GM08714 (cell line): Measurements from ENCODE around the gene VEPH1.

ENCODE experiments used
- H3K4me3 ChIP-seq: fragments of 200-500 bp; sonication (Bioruptor generic); 2 replicates; pipeline ENCODE4 v1.5.1; 2014; ENCODE audit warnings: mild to moderate bottlenecking, low read length, inconsistent platforms
- ZNF274 ChIP-seq: IDR thresholded peaks from 2 replicates; pipeline ENCODE4 v1.6.1; 2012; ENCODE audit warnings: mild to moderate bottlenecking, low read depth, low read length

The VEPH1 gene

DNA sequence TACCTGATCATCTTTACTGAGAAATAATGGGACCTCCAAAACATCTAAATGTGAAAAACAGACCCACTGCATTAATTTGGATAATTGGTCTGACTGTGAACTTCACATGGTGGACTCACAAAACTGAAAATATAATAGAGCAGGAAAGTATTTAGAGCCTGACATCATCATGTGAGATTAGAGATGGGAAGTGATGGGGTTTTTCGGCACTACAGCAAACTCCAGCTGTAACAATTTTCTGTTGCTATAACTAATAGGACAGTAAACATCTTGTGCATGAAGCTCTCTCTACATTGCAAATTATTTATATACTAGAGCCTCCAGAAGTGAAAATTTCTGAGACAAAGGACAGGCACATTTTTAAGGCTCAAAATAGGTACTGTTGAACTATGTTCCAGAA lies 32.2 kb downstream of the VEPH1 start:
- no peak overlapping the region for H3K4me3 ChIP-seq
- TF ChIP-seq ZNF274: no peak

DNA sequence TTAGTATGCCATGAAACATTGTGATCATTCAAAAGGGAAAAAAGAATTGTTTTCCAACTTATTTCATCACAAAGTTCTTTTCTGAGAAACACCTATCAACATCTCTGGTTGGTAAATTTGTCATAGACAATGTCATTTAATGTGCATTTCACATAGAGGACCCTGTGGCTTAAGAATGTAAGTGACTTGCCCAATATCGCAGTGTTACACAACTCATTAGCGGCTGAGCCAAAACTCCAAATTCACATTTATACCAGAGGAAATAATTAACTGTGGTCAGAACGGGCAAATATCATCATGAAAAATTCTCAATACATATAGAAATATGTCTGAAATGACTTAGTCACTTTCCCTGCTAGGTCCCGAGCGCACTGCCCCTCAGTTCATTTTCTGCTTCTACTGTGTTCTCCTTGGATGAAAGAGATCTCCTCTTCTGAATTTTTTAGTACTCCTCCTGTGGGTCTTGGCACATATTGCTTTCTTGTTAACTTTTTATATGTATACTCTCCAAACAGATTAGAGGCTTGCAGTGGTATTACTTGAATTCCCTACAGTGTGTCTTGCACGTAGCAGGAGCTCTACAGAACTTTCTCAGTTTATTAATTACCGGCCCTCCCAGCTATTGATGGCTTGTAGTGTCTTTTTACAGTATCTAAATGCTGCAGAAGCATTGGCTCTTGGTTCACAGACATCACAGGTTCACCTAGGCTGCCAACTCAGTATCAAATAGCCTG lies 33.5 kb downstream of the VEPH1 start:
- no peak overlapping the region for H3K4me3 ChIP-seq
- TF ChIP-seq ZNF274: no peak

DNA sequence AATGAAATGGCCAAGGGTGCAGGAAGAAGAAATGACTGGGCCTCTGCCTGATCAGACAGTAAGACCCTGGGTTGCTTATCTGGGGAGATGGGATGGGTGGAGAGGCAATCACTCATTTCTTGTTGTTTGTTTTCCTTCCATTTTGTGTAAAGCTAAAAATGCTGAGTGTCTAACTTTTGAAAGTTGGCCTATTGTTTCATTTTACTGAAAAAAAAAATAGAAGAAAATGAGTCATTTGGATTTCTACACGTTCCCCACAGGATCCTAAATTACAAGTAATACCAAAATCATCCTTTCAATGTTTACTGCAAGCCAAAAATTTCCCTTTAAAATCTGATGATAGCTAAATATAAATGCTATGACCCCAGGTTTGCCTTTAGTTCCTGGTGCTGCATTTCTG lies 36.0 kb downstream of the VEPH1 start:
- no peak for TF ChIP-seq ZNF274
- H3K4me3 ChIP-seq: no peak overlapping the region

DNA sequence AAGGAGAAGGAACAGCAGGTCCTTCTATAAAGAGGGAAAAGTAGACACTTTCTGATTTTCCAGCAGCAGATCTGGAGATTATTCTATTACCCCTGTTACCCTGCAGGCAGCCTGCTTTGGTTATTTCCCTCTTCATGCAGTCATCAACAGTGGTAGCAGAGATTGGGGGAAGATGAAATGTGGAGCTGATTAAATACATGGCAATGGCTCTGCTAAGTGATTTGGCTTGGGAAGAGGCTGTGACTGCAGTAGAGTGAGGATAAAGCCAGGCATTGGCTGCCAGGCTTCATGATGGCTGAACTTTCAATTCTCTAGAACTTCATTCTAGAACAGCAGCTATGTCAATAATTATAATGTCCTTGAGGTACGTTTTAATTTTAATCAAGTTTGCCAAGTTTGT lies 37.5 kb downstream of the VEPH1 start:
- no peak overlapping the region for H3K4me3 ChIP-seq
- no peak for TF ChIP-seq ZNF274

DNA sequence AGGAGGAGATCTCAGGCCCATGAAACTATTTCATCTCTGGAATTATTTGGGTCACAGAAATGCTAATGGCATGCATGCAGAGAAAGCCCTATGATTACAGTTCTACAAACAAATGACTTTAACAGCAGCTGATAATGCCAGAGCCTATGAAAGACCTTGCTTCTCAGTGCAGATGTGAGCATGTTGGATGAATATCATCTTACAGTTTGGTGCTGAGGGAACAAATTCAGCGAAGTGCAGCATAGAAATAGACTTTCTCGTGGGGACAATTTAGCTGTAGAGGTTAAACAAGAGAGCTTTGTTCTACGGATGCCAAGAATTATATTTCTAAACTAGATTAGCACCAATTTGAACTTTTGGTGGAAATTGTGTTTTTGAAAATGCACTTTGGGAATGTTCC lies 38.9 kb downstream of the VEPH1 start:
- H3K4me3 ChIP-seq: no peak overlapping the region
- TF ChIP-seq ZNF274: no peak

DNA sequence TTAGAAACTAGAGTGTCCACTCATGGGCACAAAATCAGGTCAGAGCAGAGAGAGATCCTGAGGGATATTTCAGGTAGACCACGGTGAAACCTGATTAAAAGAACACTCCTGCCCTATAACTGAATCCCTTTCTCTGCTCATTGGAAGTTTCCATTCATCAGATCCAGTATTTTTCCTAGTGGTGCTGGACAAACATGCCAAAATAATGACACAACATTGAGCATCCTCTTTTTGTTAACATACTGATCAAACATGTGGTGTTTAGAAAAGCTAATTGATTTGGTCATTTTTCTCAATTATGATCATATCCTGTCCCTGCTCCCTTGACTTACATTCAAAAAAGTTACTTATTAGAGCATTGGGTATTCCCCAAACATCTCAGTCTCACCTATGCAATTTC lies 39.4 kb downstream of the VEPH1 start:
- no peak for TF ChIP-seq ZNF274
- H3K4me3 ChIP-seq: no peak overlapping the region

DNA sequence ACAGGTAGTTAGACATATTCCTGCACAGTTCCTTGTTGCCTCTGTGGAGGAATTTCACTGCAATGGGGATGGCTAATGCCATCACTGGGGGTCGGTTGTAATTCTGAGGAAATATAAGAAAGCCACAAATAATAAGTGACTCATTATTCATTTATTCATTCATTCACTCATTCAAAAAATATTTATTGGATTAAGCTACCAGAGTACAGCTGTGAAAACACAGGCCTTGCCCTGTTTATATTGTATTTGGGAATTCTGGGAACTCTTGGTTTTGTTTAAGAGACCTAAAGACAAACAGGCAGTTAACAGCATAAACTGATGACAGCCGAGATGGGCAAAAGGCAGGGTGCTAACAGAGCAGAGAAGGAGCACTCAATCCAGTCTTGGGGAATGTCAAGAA lies 43.0 kb downstream of the VEPH1 start:
- no peak overlapping the region for H3K4me3 ChIP-seq
- TF ChIP-seq ZNF274: no peak

DNA sequence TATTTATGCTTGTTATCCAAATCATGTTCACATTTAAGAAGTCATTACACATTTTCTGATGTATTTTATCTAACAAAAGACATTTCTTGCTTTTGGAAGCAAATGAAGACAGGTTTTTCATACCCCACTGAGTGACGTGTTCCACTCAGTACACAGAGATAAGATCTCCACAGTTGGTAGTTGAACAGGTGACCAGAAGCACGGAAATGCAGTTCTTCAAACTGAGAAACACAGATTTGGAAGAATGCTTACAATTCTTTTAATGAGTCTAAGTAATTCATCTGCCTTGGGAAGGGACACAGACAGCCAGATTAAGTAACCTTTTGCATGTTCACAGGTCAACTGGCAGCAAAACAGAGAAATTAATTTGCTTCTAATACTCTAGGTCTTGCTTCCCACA lies 43.5 kb downstream of the VEPH1 start:
- no peak for TF ChIP-seq ZNF274
- H3K4me3 ChIP-seq: no peak overlapping the region

DNA sequence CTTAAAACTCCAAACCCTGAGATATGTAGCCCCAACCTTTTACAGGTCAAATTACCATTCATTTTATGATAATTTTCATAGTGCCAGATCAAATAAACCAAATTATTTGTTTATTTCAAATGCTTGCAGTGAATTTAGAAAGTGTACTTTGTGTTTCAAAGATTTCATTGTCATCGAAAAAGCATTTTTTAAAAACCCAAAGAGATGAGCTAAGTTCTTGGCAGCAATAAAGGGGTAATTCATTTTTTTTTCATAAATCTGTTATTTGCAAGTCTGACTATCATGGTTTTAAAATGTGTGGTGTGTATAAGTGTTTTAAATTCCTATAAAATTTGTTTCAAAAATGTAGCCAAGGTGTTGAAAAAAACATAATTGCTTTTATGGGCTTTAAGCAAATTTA lies 49.4 kb downstream of the VEPH1 start:
- TF ChIP-seq ZNF274: no peak
- no peak overlapping the region for H3K4me3 ChIP-seq

DNA sequence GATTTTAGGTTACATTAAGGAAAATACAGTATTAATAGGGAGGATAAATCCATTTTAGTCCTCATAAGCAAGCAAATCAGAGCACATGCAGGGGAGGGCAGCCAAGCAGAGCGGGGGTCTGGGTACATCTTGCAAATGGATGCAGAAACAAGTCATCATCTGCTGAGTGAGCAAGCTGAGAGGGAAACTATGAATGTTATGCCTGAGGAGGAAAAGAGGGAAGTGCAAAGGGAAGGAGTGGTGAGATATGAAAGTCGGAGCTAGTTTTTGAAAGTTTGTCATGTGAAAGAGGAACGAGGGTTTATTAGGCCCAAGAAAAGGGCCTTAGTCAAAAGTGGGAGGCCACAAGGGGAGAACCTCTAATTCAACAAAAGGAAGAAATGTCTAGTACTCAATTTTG lies 51.1 kb downstream of the VEPH1 start:
- no peak for TF ChIP-seq ZNF274

DNA sequence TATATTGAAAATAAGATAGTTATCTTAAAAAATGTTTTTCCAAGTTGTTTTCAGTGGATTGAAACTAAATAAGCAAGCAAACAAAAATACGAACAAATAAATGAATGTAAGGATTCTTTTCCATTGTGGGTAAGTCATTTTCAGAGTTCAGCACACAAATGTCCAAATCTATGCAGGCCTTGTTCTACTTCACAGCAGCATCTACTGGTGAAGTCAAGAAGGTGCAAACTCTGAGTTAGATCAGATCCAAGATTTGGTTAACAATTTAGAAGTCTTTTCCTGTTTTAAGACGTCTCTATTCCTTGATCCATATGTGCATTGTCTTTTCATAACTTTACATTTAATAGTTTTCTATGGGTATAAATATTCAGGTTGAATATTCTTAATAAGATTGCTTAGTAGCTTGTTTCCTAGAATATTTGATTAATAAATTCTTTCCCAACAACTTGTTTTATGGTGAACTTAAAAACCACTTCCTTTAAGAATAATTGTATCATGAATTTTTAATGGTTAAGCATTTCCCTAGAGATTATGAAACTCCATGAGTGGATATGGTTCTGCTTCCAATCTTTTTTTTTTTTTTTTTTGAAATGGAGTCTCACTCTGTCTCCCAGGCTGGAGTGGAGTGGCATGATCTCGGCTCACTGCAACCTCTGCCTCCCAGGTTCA lies 56.1 kb downstream of the VEPH1 start:
- no peak overlapping the region for H3K4me3 ChIP-seq
- no peak for TF ChIP-seq ZNF274

More for the DNA sequence above, 51.1 kb downstream of the VEPH1 start:
- no peak overlapping the region for H3K4me3 ChIP-seq

DNA sequence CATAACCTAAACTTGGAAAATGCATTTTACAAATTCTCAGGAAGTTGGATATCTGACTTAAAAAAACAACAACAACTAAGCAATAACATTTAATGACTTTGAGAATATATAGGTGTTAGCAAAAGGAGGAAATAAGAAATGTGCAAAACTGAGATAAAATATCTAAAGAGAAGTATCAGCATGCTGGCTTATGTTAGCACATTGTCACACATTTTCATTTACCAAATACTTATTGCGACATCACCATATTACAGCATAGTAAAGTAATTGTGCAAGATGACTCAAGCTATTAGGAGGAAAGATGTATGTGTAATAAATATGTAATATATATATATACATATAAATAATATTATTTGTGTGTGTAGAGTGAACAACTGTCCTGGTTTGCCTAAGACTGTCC lies 57.4 kb downstream of the VEPH1 start:
- no peak overlapping the region for H3K4me3 ChIP-seq
- no peak for TF ChIP-seq ZNF274

DNA sequence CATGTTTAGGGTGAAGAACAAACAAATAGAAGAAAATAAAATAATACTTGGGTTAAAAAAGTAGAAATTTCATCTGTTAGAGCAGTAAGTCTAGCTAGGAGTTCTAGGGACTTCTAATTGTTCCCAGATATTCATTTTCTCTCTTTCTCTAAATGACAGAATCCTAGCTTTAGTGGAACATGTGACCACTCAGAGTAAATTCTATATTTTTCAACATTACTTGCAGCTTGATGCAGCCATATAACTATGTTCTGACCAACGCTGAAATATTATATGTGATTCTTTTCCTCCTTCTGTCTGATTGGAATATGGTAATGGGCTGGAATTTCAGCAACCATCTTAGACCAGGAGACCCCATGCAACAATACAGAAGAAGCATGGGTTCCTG lies 58.4 kb downstream of the VEPH1 start:
- TF ChIP-seq ZNF274: no peak

DNA sequence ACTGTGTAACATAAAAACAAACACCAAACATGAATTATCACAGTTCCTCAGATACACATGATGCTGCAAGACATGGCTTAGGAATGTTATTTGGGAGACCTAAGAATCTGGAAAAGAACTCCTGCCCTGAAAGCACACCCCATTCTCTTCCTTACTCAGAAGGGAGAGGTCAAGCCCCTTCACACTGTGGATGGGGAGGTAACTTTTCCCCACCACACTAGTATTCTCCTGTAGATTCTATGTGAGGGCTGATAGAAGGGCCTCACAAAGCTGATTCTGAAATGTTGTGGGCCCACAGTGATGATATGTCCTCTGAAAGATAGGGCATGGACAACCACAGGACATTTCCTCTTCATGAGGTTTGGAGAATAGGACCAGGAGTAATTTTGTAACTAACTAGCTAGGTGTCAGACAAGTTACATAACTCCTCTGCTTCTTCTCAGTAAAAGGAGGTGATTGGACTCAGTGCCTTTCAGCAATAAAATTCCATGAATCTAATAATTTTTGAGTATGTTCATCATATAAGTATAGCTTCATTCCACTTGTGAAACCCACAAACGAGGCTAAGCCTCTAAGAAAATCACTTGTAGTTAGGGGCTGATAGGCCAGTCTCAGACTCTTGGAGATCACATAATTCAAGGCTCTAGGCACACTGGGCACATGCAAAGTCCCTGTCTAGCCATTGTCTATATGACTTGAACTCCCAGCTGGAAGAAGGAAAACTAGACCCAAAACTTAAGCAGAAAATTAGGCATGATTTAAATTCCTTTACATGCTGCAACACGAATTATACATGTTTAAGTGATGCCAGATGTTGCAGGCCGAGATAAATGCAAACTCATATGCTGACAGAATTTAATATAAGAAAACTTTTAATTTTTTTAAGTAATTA lies 59.1 kb downstream of the VEPH1 start:
- H3K4me3 ChIP-seq: no peak overlapping the region
- TF ChIP-seq ZNF274: no peak

More for the DNA sequence above, 58.4 kb downstream of the VEPH1 start:
- no peak overlapping the region for H3K4me3 ChIP-seq

DNA sequence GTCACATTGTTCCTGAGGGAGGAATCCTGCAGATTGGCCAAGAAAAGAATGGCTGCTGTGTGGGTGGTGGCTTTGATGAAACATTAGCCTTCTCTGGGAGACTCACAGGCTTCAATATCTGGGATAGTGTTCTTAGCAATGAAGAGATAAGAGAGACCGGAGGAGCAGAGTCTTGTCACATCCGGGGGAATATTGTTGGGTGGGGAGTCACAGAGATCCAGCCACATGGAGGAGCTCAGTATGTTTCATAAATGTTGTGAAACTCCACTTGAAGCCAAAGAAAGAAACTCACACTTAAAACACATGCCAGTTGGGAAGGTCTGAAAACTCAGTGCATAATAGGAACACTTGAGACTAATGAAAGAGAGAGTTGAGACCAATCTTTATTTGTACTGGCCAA lies 60.5 kb downstream of the VEPH1 start:
- no peak for TF ChIP-seq ZNF274
- H3K4me3 ChIP-seq: no peak overlapping the region
